ENCODE results near the gene ZBTB44.

DNA sequence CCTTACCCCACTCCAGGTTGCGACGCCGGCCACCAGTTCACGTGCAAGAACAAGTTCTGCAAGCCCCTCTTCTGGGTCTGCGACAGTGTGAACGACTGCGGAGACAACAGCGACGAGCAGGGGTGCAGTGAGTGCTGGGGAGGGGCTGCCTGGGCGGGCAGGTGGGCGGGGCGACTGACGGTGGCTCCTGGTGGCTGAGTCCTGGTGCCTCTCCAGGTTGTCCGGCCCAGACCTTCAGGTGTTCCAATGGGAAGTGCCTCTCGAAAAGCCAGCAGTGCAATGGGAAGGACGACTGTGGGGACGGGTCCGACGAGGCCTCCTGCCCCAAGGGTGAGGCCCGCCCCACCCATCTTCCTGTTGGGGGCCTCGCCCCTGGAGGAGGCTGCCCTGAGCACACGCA, 116.4 kb downstream of the ZBTB44 start:
- no peak for TF ChIP-seq EZH2 (IDR thresholded peaks at IDR 0.05)
- TF ChIP-seq, protein P1, sequence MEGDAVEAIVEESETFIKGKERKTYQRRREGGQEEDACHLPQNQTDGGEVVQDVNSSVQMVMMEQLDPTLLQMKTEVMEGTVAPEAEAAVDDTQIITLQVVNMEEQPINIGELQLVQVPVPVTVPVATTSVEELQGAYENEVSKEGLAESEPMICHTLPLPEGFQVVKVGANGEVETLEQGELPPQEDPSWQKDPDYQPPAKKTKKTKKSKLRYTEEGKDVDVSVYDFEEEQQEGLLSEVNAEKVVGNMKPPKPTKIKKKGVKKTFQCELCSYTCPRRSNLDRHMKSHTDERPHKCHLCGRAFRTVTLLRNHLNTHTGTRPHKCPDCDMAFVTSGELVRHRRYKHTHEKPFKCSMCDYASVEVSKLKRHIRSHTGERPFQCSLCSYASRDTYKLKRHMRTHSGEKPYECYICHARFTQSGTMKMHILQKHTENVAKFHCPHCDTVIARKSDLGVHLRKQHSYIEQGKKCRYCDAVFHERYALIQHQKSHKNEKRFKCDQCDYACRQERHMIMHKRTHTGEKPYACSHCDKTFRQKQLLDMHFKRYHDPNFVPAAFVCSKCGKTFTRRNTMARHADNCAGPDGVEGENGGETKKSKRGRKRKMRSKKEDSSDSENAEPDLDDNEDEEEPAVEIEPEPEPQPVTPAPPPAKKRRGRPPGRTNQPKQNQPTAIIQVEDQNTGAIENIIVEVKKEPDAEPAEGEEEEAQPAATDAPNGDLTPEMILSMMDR (IDR thresholded peaks at IDR 0.05), result no peak
- TF ChIP-seq EZH2phosphoT487 (IDR thresholded peaks at IDR 0.05), result no peak

Data from neural progenitor cell (in vitro differentiated cells).